Panc1 (cell line): ENCODE measurements around the gene RBBP6. TPM values are rescaled to one million over a fixed set of nuclear protein-coding genes. Genes with fewer than 3 reads are reported as not detected.
A peak's percentile ranks its signal among the peaks of the same experiment; 100 is the strongest.

ENCODE experiments used
- ATAC-seq: fragments of 200-7000 bp; cut with Tn5 transposase; 2 replicates; pipeline ENCODE4 v1.9.1; 2020; ENCODE audit warnings: mild to moderate bottlenecking, moderate library complexity
- BruUV-seq: library from RNA; stranded (reverse); fragments of 400-500 nt; replicated peaks from 2 replicates; lab custom pipeline; 2021; lab: Mats Ljungman, UMichigan
- CTCF ChIA-PET: fragments of 300-600 bp; sonication (Branson Sonifier 250); formaldehyde crosslinking; loops from one replicate; lab custom pipeline; 2022; ENCODE audit warnings: antibody characterized with exemption; lab: Charles Lee
- POLR2A ChIA-PET: fragments of 300-600 bp; sonication (Branson Sonifier 250); formaldehyde crosslinking; loops from one replicate; lab custom pipeline; 2022; ENCODE audit warnings: antibody characterized with exemption; lab: Charles Lee
- DNase-seq: peaks from one replicate; pipeline ENCODE4 v3.0.0-alpha.2; 2010; ENCODE audit warnings: low read depth, low spot score
- H3K27ac ChIP-seq: 2 replicates; pipeline ENCODE4 v1.5.1; 2011; ENCODE audit warnings: mild to moderate bottlenecking, low read length, inconsistent platforms
- H3K27me3 ChIP-seq: fragments of 200-500 bp; sonication (Bioruptor generic); 2 replicates; pipeline ENCODE4 v1.6.0; 2014; ENCODE audit warnings: low read length, inconsistent platforms; ENCODE audit not compliant: control insufficient read depth, insufficient read depth
- H3K36me3 ChIP-seq: fragments of 200-500 bp; sonication (Bioruptor generic); 2 replicates; pipeline ENCODE4 v1.5.1; 2014; ENCODE audit warnings: inconsistent platforms, mild to moderate bottlenecking, low read length, moderate library complexity; ENCODE audit not compliant: control insufficient read depth, insufficient read depth
- H3K4me1 ChIP-seq: 2 replicates; pipeline ENCODE4 v1.5.1; 2011; ENCODE audit warnings: inconsistent platforms, mild to moderate bottlenecking, low read length, moderate library complexity; ENCODE audit not compliant: control insufficient read depth, insufficient read depth
- H3K4me3 ChIP-seq, 2 experiments: 2 replicates each; pipeline ENCODE4 v1.5.1; 2011 to 2012; ENCODE audit warnings: low read depth in 2 of 2, low read length in 2 of 2, mild to moderate bottlenecking in 2 of 2, inconsistent platforms in 1 of 2, moderate library complexity in 1 of 2
- H3K9me3 ChIP-seq: fragments of 200-500 bp; sonication (Bioruptor generic); 2 replicates; pipeline ENCODE4 v1.5.1; 2014; ENCODE audit warnings: low read depth, mild to moderate bottlenecking, inconsistent platforms, low read length, moderate library complexity; ENCODE audit not compliant: control insufficient read depth, insufficient read depth
- CTCF ChIP-seq: fragments of 450-650 bp; IDR thresholded peaks from 2 replicates; pipeline ENCODE4 v1.5.1; 2017; ENCODE audit warnings: mild to moderate bottlenecking
- POLR2AphosphoS5 ChIP-seq: IDR thresholded peaks from 2 replicates; pipeline ENCODE4 v1.6.1; 2012; ENCODE audit warnings: mild to moderate bottlenecking, low read depth, low read length, moderate library complexity
- REST ChIP-seq, 2 experiments: IDR thresholded peaks; 2 replicates each; pipeline ENCODE4 v1.6.1; 2011 to 2012; ENCODE audit warnings: low read depth in 2 of 2, control low read depth in 1 of 2, low read length in 1 of 2, mild to moderate bottlenecking in 1 of 2, moderate library complexity in 1 of 2; ENCODE audit not compliant: insufficient read depth in 1 of 2
- SIN3A ChIP-seq: IDR thresholded peaks from 2 replicates; pipeline ENCODE4 v1.6.1; 2012; ENCODE audit warnings: low read depth, mild to moderate bottlenecking, low read length, moderate library complexity, borderline replicate concordance; ENCODE audit not compliant: insufficient read depth
- TCF7L2 ChIP-seq: IDR thresholded peaks from 2 replicates; pipeline ENCODE4 v1.6.1; 2011; ENCODE audit warnings: mild to moderate bottlenecking, low read depth, low read length, inconsistent platforms
- in situ Hi-C: cut with HindIII; loops from 2 replicates; pipeline ENCODE4 v1.10.0; 2016; ENCODE audit warnings: low sequenced_read_pairs, low pct_unique_long_range_greater_than_20kb
- intact Hi-C: fragments of 100-400 bp; cut with micrococcal nuclease; formaldehyde crosslinking; loops from one replicate; pipeline ENCODE4 v1.10.0; 2022; ENCODE audit not compliant: unreplicated experiment
- total RNA-seq: library from RNA; stranded (reverse); gene quantifications from one replicate; pipeline ENCODE4 v1.2.1, GENCODE V29; 2021; ENCODE audit not compliant: unreplicated experiment

RBBP6 gene
- total RNA-seq, 1 experiment from 2014 or later, result 42.7 TPM

- Histone ChIP-seq H3K36me3 (no peaks in the 10 kb centered on the region), H3K27ac (no peak overlapping the region), H3K27me3 (no peaks in the 10 kb centered on the region), H3K4me3 (no peak overlapping the region), H3K4me1 (no peaks in the 10 kb centered on the region), H3K9me3 (no peaks in the 10 kb centered on the region)
- POLR2A ChIA-PET, result no interaction called here
- CTCF ChIA-PET, result interaction anchor here (0.6 kb wide), 1 partner anchor 314 kb away, joined by 3 read pairs; no protein-coding TSS in a partner anchor
- in situ Hi-C loops (no loop called here), intact Hi-C loops (no loop called here)
- TF ChIP-seq TCF7L2 (no peak), POLR2AphosphoS5 (no peak), REST (IDR thresholded peaks at IDR 0.05; ENCODE audit: insufficient read depth in 1 of 2, low read depth in 2 of 2, low read length in 1 of 2) (no peak), SIN3A (no peak), CTCF (no peak)
- no TSS peak for BruUV-seq
- ATAC-seq (no peak), DNase-seq (no peak)
Observed at GRCh38 chr16:24598777-24599437, 59.5 kb downstream of the RBBP6 start.

GRCh38 chr16:24609417-24609739 is 70.0 kb downstream of the RBBP6 start:
- intact Hi-C loops (no loop called here), in situ Hi-C loops (no loop called here)
- no peak for TF ChIP-seq SIN3A
- TF ChIP-seq POLR2AphosphoS5, result no peak
- no peak for TF ChIP-seq REST (IDR thresholded peaks at IDR 0.05; ENCODE audit: insufficient read depth in 1 of 2, low read depth in 2 of 2, low read length in 1 of 2)
- no peak for TF ChIP-seq CTCF
- ChIA-PET POLR2A (interaction anchor here (0.6 kb wide), 1 partner anchor 65 kb away, joined by 4 read pairs; no protein-coding TSS in a partner anchor), CTCF (interaction anchor here (0.6 to 0.7 kb wide), 2 partner anchors 30 to 51 kb away, joined by 3 to 5 read pairs; no protein-coding TSS in a partner anchor)
- ATAC-seq, result peak; percentile 57
- no peak overlapping the region for H3K4me3 ChIP-seq
- no peak overlapping the region for H3K27ac ChIP-seq
- no peaks in the 10 kb centered on the region for H3K36me3 ChIP-seq
- no peaks in the 10 kb centered on the region for H3K27me3 ChIP-seq
- no TSS peak for BruUV-seq
- H3K4me1 ChIP-seq, result peaks cover 13% of the 10 kb centered on the region
- no peak for DNase-seq
- H3K9me3 ChIP-seq, result no peaks in the 10 kb centered on the region
